ENCODE measurements around the gene MAP3K5.

MAP3K5 gene

DNA sequence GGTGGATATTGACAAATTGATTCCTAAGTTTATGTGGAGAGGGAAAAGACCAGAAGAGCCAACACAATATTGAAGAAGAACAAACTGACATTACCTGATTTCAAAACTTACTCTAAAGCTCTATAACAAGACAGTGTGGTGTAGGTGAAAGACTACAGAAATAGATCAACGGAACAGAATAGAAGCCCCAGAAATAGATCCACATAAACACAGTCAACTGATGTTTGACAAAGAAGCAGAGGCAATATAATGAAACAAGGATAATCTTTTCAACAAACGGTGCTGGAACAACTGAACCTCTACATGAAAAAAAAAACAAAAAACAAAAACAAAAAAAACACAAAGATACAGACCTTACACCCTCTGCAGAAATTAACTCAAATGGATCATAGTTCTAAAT is 50.2 kb downstream of the MAP3K5 start:
- DNase-seq = no peak

DNA sequence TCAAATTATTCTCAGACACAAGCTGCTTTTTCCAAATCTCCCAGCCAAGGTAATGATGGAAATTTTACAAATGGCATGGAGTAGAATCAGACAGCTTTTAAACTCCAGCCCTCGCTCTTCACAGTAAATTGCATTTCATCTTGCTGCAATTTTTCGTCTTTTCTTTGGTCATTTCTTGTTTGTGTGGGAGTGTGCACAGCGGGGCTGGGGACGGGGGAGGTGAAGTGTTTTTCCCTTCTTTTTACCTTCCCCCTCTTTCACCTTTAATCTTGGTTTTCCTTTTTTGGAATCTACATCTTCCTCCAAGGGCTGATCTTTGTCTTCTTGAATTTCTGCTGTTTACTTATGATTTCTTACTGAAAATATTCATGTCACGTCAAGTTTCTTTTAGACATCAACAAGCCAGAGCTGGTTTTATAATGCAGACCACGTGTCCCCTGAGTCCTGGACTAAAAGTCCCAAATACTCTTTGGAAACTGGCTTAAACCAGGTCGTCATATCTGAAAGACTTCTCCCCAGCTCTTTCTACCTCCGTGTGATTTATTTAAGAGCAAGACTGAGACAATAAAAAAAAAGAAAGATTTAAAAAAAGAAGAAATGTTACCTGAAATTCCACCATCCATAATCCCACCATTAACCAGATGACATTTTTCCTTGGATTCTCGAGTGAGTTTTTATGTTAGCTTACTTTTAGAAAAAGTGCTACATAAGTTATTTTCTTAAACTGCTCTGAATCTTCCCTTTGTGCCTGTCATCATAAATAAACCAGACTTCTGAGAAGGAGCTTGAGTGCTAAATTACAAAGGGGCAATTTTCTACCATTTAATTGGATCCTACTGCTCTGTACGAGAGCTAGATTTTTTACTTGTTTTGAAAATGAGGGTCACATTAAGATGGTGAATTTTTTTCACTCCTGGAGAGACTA is 52.0 kb downstream of the MAP3K5 start:
- no peak for DNase-seq

DNA sequence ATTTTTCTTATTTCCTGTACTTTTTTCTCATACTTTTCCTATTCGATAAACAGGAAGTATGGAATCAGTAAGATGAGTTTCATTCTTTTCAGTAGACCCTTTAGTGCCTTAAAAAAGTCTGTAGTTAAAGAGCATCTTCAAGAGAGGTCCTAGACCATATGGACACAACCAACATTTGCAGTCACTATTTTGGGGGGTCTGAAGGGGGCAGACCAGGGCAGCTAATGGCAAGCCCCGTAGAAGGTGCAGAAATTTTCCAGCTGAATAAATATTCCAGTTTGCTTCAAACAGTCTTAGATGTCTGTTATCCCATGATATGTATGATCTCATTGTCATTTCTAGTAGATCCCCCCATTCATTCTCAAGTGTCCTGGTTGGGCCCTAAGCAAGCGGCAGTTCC is 52.8 kb downstream of the MAP3K5 start:
- DNase-seq = no peak

DNA sequence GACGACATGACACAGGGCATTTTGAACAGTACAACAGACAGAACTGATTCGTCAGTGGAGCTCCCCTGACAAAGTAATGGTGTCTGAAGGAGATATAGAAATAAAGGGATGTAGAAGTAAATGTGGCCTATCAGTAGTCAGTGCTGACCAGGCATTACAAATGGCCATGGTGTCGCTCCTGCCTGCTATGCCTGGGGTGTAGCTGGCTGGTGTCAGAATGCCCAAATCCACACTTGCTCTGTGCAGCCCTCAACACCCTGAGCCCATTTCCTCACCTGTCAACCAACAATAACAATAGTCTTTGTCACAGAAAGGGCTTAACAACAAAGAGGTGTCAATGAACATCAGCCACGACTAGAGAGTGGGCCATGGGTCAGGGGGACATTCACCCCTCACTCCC is 53.2 kb downstream of the MAP3K5 start:
- DNase-seq = no peak

DNA sequence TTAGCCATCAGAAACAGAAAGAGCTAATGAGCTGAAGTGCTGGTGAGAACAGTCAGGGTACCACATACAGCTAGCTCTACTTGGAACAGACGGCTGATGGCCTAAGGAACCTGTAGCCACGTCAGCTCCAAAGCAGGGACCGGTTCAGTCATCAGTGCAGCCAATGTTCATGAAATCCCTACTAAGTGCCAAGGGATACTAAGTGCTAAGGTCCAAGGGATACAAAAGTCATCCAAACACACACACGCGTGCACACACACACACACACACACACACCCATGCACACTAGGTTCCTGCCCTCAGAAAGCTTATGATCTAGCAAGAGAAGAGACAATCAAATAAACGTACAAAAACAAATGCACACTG is 53.6 kb downstream of the MAP3K5 start:
- no peak for DNase-seq

DNA sequence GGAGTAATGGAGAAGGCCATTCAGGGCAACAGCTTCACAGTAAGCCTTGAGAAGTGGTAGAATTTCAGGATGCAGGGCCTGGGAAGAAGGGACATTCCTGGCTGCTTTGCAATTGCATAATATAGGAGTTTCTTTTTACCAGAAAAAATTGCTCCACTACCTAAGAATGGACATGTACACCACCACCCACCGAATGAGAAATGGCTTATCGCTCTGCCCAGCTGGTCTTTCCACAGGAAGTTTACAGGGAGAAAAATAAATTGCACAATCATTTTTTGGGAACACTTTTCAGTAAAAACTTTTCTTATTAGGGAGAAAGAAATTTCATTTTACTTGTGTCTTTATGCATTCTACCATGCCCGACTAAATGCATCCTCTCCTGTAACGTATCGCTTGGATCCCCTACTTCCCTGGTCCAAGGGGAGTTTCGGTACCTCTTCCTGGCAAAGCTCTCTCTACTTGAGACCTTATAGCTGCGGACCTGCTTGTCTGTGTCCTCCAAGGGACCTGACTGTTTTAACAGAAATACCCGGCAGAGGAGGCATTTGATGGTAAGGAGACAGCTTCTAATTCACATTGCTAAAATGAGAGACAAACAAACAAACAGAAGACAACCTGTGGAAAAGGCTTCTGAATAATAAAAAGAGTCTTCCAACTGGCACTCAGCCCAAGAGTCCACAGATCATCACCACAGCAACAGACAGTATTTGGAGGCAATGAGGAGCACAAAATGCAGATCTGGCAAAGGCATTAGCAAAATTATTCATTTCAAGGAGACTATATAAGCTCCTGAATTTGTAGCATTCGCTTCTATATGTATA is 54.2 kb downstream of the MAP3K5 start:
- no peak for DNase-seq

DNA sequence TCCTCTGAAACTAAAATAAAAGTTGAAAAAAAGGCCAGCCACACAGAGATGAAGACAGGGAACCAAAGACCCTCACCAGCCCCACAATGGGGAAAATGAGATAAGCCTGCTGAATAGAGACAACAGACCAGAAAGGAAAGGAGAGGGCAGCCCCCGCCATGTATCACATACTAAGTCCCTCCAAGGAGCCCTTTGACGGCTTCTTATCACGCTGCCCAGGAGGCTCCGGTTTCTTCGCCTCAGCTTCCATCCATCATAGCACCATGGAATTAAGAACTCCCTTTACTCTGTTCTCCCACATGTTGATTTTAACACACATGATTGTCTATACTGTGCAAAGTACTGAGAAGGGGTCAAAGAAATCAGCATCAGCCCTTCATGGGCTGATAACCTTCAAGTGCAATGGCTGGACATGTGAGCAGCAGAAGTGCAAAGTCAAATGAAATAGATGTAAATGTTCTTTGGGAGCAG is 54.9 kb downstream of the MAP3K5 start:
- no peak for DNase-seq

DNA sequence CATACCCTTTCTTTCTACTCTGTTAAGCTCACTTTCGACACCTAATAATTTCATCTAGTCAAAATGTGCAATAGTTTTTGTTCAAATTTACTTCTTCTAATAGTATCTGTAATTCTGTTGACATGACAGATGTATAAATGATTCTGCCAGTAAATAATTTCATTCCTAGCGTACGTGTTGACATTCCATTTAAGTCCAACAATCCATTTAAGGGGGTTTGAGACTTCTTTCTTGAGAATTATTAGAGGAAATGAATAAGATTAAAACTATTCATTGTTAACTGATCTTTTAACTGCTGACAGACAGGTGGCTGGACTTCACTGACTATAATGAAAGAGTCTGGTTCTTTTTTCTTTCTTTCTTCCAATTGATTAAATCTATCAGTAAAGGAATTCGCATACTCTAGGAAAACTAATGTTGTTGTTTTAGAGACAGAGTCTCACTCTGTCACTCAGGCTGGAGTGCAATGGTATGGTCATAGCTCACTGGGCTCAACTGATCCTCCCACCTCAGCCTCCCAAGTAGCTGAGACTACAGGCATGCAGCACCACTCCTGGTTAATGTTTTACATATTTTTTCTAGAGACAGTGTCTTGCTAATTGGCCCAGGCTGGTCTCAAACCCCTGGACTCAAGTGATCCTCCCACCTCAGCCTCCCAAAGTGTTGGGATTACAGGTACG is 55.9 kb downstream of the MAP3K5 start:
- no peak for DNase-seq

DNA sequence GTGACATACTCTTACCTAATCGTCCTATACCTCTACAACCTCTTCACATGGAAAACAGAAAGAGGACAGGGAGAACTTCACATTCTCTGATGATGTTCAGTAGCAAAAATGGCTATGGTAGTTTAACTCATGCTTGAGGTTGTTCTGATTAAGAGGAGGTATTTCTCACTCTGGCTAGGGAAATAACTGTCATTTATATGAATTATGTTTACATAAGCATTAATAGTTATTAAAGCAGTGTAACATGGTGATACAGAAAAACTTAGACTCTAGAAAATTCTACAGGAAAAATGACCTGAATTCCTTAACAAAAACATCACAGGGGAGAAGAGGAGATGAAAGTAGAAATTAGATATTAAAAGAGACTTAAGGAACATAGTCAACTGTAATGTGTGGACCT is 57.3 kb downstream of the MAP3K5 start:
- DNase-seq = no peak

DNA sequence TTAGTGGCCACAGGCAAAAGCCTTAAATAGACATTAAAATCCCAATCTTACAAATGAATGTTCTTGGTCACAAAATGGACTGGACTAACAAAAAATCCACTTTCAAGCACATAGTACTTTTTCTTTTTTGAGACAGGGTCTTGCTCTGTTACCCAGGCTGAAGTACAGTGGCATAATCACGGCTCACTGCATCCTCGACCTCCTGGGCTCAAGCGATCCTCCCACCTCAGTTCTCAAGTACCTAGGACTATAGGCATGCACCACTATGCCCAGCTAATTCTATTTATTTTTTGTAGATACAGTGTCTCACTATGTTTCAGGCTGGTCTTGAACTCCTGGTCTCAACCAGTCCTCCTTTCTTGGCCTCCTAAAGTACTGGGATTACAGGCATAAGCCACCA is 59.4 kb downstream of the MAP3K5 start:
- no peak for DNase-seq

DNA sequence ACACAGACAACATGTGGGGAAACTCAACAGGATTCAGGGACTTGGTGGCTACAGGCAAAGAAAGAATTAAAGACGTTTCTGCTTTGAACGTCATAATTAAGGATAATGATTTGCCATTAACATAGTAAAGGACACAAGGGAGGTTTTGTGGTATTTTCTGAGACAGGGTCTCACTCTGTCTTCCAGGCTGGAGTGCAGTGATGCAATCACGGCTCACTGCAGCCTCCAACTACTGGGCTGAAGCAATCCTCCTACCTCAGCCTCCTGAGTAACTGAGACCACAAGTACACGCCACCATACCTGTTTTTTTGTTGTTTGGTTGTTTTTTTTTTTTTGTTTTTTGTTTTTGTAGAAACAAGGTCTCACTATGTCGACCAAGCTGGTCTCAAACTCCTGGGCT is 62.4 kb downstream of the MAP3K5 start:
- DNase-seq = no peak

DNA sequence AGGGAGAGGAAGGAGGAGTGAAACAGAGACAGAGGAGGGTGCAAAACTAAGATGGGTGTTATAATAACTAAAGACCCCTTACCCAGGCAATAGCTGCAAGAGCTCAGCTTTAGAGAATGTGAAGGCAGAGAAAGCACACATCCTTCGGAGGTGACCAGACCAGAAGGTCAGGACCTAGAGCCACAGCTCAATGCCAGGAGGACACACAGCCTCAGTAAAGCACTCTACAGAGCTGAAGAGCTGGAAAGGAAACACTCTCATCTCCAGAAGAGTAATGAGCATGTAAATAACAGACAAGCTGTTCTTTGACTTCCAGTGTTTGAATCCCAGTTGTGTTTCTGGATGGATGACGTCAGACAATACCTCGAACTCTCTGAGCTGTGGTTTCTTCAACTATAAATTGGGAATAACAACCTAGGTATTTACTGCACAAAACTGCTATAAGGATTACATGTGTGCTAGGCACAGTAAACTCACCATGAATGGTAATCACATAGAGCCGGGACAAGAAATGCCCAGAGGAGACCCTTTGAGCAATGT is 63.2 kb downstream of the MAP3K5 start:
- DNase-seq = no peak

DNA sequence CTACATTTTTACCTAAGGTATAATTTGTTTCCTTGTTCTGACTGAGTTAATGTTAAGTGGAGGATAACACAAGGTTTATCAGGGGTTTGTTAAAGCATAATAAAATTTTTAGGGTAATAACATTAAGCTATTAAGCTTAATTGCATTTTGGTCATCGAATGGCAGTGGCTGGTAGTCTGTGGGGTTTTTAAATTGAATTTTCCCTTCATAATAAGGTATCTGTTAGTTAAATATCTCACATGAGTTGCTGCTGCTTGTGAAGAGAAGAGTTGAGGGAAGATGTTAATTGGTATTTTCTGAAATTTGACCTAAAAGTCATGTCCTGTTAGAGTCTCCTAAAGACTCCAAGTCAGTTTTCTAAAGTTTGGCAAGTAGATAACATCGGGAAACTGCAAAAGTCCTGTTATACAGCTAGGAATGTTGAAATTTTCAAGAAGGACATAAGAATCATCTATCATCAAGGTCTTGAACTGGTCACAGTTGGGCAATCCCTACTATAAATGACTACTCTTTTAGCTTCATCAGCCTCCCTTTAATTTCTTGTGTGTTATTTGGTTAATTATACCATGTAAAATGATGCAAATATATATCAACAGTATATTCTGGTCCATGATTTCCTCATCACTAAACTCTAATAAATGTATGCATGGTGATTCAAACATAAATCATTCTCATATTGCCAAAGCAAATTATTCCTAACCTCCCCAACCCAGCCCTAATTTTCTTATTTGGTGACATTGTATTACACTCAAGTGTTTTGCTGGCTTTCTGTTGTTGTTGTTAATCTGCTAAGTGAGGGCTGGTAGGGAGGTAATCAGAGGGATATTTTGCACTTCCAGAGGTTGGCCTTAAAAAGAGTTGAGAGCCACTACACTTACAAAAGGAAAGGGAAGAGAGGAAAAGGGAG is 64.0 kb downstream of the MAP3K5 start:
- no peak for DNase-seq

DNA sequence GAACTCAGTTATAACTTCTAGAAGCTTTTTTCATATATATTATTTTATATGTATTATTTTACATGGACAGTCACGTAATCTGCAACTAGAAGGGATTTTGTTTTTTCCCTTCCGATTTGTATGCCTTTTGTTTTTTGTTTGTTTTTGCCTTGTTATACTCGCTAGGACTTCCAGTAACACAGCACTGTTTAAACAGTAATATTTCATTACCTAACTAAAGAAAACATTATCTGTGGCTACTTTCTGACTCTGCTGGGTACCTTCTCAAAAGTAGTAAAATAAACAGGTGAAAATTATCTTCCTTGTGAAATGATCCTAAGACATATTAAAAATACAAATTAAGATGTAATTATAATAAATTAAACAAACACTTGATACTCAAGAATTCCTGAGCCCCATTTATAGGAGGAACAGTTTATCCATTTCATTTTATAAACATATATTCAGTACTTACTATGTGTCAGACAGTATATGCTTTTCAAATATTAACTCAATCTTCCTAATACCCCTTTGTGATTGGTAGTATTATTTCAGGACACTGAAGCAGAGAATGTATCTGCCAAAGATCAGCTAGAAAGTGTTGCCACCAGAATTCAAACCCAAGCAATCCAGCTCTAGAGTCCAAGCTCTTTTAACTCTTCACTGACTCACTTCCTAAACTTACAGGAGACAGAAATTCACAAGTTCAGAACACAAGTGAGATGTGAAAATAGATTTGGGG is 65.3 kb downstream of the MAP3K5 start:
- no peak for DNase-seq

DNA sequence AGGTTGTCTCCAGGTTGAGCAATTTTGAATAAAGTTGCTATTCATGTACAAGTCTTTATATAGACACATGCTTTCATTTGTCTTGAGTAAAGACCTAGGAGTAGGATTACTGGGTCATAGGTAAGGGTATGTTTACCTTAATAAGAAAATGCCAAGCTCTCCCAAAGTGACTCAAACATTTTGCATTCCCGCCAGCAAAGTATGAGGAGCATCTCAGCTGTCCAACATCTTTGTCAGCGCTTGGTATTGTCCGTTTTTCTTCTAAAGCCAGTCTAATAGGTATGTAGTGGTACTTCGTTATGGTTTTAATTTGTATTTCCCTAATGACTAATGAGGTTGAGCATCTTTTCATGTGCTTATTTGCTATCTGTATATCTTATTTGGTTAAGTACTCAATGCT is 67.2 kb downstream of the MAP3K5 start:
- DNase-seq = no peak

DNA sequence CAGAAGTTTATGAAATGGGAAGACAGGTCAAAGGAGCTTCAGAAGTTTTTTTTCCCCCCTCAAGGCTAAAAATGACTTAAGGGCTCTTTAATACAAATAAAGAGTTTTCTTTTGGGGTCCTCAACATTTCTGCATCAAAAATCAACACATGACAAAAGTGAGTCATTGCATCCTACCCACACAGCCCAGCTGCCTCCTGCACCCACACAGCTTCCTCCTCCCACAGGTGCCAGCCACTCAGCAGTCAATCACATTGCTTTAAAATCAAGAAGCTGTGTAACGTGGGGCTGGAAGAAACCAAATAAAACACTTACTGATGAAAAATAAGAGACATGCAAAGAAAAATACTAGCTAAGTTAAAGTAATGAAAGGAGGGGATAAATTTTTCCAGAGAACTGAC is 68.5 kb downstream of the MAP3K5 start:
- DNase-seq = no peak

DNA sequence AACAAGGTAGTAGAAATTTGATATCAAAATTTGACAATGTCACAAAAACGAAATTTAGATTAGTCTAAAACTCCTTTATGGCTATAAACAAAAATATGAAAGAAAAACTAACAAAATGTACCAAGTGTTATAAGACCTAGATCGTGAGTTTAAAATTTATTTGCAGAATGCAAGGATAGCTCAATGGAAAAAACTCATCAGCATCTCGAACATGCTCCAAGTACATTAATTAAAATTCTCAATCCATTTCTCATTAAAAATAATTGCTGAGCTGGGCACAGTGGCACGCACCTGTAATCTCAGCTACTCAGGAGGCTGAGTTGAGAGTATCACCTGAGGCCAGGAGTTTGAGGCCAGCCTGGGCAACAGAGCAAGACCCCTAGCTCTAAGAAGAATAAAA is 70.8 kb downstream of the MAP3K5 start:
- no peak for DNase-seq

DNA sequence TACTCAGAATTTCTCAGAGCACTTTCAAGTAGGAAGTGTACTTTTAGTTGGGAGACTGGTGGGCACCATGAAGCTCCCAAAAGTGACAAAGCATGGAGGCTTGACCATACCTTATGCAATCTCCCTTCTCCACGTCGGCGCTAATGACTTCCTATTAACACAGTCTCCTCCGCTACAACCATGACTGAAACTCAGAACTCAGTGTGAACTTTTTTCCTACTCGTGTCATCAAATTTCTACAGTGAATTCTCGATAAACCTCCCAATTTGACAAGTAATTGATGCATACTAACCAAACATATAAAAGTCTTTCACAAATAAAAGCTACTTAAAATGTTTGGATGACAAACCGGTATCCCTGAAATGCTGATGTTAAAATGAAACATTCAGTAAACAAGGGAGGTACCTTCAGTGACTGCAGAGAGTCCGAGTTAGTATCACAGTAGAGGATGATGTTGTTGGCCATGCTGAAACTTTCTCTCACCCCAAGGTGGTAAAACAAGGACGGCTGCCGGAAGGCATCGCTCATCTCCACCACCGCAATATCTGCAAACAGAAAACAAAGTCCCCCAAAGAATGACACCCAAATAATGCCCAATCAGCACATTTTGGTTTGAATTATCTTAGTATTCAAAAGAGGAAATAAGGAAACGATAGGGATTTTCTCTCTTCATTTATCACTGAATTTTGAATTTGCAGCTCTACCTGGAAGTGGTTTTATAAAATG is 72.1 kb downstream of the MAP3K5 start:
- DNase-seq = no peak

DNA sequence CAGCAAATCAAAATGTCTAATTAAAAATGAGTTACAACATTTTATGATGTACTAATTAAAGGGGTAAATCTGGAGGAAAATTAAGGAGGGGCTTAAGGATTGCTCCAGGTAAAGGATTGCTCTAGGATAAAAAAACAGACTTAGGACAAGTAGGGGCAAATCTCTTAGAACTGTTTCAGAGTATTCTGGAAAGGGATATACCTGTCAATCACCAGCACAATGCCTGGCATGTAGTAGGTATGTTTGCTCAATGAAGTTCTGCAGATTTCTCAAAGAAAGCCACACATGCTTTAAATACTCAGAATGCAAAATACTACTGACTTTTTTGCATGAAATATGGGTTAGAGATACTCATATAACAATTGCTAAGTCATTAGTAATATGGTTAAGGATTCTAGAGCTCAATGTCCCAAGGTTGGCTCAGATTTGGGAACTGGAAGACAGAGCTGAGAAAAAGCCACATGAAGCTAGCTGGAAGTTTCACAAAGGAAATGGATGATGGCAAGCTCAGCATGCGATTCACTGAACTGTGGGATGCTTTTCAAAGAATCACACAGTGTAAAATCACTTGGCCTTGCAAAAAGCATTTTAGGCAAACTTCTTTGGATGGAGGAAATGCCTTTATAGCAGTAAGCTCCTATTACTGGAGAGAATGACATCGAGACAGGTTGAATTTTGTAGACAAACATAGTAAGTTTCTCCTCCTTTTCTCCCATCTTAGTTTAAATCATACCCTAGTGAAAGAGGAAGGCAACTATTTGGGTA is 72.8 kb downstream of the MAP3K5 start:
- no peak for DNase-seq

DNA sequence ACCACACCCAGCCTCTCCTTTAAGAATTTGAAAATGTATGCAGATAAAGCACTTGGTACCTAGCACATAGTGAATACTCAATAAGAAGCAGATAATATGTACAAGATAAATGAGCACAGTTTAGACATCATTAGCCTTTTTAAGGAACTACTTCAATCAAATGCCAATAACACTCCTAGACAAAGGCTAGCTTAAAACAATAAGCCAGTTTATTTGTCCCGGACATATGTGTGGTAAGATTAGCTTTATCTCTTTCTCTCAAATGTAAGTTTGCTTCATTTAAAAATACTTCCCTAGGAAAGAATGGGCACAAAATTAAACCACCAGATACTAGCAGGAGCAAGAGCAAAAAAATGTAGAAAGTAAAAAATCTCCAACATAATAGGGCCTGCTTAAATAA is 73.8 kb downstream of the MAP3K5 start:
- DNase-seq = no peak
